GM12801 (cell line): Measurements from ENCODE around the gene CRTAC1.

Experiments
- CTCF ChIP-seq: IDR thresholded peaks from one replicate; pipeline ENCODE4 v1.5.1; 2011; ENCODE audit warnings: control low read depth; ENCODE audit not compliant: insufficient read length; ENCODE audit errors: extremely low read depth

CRTAC1 gene

GRCh38 chr10:97818572-97818971 is 211.8 kb downstream of the CRTAC1 start:
- TF ChIP-seq CTCF, result no peak

- TF ChIP-seq CTCF, result no peak
Observed at GRCh38 chr10:97816609-97817008, 213.8 kb downstream of the CRTAC1 start.
